Muscle layer of colon (tissue), 2 donors: ENCODE data around the gene LRIT3.

Experiments used
- H3K27ac ChIP-seq: one replicate; pipeline ENCODE4 v1.7.0; 2013; ENCODE audit warnings: low read depth, mild to moderate bottlenecking, low read length, moderate library complexity
- H3K27me3 ChIP-seq, 2 donors: one replicate each; pipeline ENCODE4 v1.7.0; 2013; ENCODE audit warnings: low read length in 2 of 2, mild to moderate bottlenecking in 2 of 2; ENCODE audit not compliant: insufficient read depth in 2 of 2, control insufficient read depth in 1 of 2
- H3K36me3 ChIP-seq: one replicate; pipeline ENCODE4 v1.7.0; 2013; ENCODE audit warnings: mild to moderate bottlenecking, low read length; ENCODE audit not compliant: insufficient read depth
- H3K4me1 ChIP-seq: one replicate; pipeline ENCODE4 v1.7.0; 2013; ENCODE audit warnings: mild to moderate bottlenecking, low read length; ENCODE audit not compliant: insufficient read depth
- H3K4me3 ChIP-seq, 2 donors: one replicate each; pipeline ENCODE4 v1.7.0; 2013; ENCODE audit warnings: low read length in 2 of 2, low read depth in 1 of 2, mild to moderate bottlenecking in 1 of 2, moderate library complexity in 1 of 2
- H3K9ac ChIP-seq: one replicate; pipeline ENCODE4 v1.7.0; 2013; ENCODE audit warnings: low read length
- H3K9me3 ChIP-seq: one replicate; pipeline ENCODE4 v1.7.0; 2013; ENCODE audit warnings: mild to moderate bottlenecking, low read length
- donor health status: abdominal sarcoma.
- donor health status: Adenocarcinoma of cecum.

The LRIT3 gene

DNA sequence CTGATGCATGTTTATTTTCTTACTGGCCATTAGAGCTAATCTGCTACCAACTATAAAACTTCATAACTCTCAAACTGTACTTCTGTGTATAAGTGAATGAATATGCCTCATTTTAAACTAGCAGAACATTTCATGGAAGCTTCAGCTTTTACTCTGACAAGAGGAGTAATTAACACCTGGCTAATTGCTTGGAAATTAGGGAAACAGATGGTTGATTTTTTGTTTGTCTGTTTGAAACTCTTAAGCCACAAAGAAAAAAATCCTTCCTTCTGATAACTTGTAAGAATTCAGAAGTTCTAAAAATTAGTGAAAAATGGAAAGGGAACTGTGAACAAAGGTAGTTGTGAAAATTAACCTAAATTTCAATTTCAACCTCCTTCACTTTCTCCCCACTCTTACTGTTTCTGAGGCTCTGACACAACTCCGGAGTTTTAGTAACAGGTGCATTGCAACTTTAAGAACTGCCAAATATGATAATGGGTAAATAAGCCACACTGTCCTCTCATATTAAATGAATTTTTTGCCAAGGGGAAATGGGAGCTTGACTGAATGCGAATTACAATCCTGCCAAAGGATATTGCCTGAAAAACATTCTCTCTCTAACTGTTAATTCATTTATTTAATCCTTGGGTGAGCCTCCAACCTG lies 65.8 kb downstream of the LRIT3 start:
- Histone ChIP-seq H3K27ac (no peak overlapping the region), H3K27me3 (no peaks in the 10 kb centered on the region), H3K9me3 (no peaks in the 10 kb centered on the region), H3K9ac (no peak overlapping the region), H3K4me1 (no peaks in the 10 kb centered on the region), H3K4me3 (no peak overlapping the region), H3K36me3 (no peaks in the 10 kb centered on the region)

DNA sequence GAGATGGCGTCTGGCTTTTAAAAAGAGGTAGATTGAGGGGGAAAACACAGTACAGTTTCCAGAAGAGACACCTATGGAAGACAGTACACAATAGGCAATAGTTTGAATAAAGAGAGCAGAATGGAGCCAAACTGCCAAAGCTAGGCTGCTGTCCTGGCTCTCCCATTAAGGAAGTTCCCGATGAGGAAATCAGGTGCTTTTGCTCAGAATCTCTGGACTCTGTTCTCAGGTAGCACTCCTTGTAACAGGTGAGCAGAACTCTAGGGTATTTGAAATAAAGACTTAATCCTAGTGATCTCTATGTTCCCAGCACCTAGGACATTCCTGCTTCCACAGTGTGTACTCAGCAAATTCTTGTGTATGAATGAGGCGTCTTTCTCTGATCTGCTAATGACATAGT lies 66.4 kb downstream of the LRIT3 start:
- H3K27me3 ChIP-seq = no peaks in the 10 kb centered on the region
- no peaks in the 10 kb centered on the region for H3K4me1 ChIP-seq
- no peak overlapping the region for H3K4me3 ChIP-seq
- no peak overlapping the region for H3K27ac ChIP-seq
- no peaks in the 10 kb centered on the region for H3K36me3 ChIP-seq
- H3K9ac ChIP-seq = no peak overlapping the region
- no peaks in the 10 kb centered on the region for H3K9me3 ChIP-seq

DNA sequence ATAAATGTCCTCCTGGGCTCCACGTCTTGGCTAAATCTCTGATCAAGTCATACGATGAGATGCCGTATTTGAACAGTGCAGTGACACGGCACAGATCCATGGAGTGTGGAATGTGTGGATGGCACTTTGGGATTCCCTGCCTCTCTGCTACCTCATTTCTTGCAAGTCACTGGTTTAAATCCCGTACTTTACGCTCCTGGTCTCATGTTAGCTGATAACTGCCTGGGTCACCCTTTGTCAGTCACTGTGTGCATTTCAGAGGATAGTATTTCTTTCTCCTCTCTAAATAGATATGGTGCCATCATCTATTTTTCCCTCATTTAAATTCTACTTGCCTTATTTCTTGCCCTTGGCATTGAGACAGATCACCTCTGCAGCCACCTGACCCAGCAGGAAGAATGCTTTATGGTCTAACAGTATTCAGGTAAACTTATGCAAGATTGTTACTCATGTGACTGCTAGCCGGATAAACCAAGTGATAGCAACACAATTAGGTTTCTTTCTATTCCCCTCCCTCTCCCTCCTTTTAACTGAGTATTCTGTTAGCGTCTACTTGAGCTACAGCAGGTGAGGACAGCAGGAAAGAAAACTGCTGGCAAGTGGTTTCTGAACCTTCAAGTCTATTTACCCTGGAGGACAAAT lies 67.6 kb downstream of the LRIT3 start:
- Histone ChIP-seq H3K9ac (no peak overlapping the region), H3K4me3 (no peak overlapping the region), H3K27ac (no peak overlapping the region), H3K9me3 (no peaks in the 10 kb centered on the region), H3K4me1 (no peaks in the 10 kb centered on the region), H3K27me3 (no peaks in the 10 kb centered on the region), H3K36me3 (no peaks in the 10 kb centered on the region)

DNA sequence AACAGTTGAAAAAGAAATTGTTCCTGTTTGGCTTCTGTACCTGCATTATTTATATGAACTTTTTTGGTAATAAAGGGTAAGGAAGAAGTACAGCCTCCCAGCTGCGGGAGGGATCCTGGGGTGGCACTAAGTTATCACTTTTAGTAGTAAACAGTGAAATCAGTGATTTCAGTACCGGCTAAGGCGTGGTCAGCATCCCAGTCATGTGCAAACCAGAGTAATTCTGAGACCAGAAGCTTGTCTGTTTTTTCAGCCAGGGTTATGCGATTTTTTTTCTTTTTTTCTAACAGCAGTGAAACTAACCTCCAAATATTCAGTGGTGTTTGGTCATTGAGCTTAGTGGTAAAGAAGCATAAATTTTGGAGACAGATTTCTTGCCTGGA lies 68.1 kb downstream of the LRIT3 start:
- Histone ChIP-seq H3K4me1 (no peaks in the 10 kb centered on the region), H3K27me3 (no peaks in the 10 kb centered on the region), H3K9me3 (no peaks in the 10 kb centered on the region), H3K9ac (no peak overlapping the region), H3K27ac (no peak overlapping the region), H3K4me3 (no peak overlapping the region), H3K36me3 (no peaks in the 10 kb centered on the region)

DNA sequence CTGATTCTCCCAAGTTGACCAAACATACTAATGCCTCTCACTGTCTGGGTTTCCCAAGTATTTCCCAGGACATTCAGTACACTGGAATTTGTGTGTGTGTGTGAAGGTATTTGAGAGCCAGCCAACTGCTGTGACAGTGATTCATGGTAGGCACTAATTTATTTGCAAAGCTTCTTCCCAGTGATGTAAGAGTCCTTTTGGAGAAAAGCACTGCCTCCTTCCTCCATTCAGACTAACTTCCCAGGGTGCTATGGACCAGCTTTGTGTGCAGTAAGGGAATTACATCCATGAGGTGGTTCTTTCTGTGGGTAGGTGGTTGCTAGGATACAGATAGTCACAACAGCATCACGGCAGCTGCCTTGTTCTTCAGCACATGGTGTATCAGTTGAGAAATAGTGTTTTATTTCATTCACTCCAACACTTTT lies 73.5 kb downstream of the LRIT3 start:
- H3K36me3 ChIP-seq = no peaks in the 10 kb centered on the region
- H3K4me1 ChIP-seq = no peaks in the 10 kb centered on the region
- no peak overlapping the region for H3K9ac ChIP-seq
- no peak overlapping the region for H3K27ac ChIP-seq
- H3K27me3 ChIP-seq = no peaks in the 10 kb centered on the region
- H3K9me3 ChIP-seq = no peaks in the 10 kb centered on the region
- H3K4me3 ChIP-seq = no peak overlapping the region
